Spinal cord (tissue), 10 donors: ENCODE results near the gene PEMT. TPM values are rescaled to one million over a fixed set of nuclear protein-coding genes. Genes with fewer than 3 reads are reported as not detected.

Source experiments
- DNase-seq, 6 donors: peaks; one replicate each; pipeline versions ENCODE4 v3.0.0 to v3.0.0-alpha.2; 2013 to 2015; ENCODE audit warnings: low spot score in 6 of 6, low read depth in 4 of 6
- H3K27ac ChIP-seq: one replicate; pipeline ENCODE4 v1.5.1; 2013; ENCODE audit warnings: low read depth, low read length, control low read depth
- H3K27me3 ChIP-seq: one replicate; pipeline ENCODE4 v1.6.1; 2013; ENCODE audit warnings: low read length; ENCODE audit not compliant: control insufficient read depth, insufficient read depth
- H3K36me3 ChIP-seq: one replicate; pipeline ENCODE4 v1.6.1; 2013; ENCODE audit warnings: low read length; ENCODE audit not compliant: control insufficient read depth, insufficient read depth
- H3K4me1 ChIP-seq: one replicate; pipeline ENCODE4 v1.6.1; 2013; ENCODE audit warnings: low read length; ENCODE audit not compliant: control insufficient read depth, insufficient read depth
- H3K4me3 ChIP-seq: one replicate; pipeline ENCODE4 v1.5.1; 2013; ENCODE audit warnings: low read depth, low read length, control low read depth
- H3K9me3 ChIP-seq: one replicate; pipeline ENCODE4 v1.6.1; 2013; ENCODE audit warnings: low read length; ENCODE audit not compliant: control insufficient read depth, insufficient read depth
- WGBS: methylation state at CpG from one replicate; pipeline ENCODE4 v1.1.5; 2013; ENCODE audit warnings: missing lambda C conversion rate; ENCODE audit not compliant: insufficient coverage; 5-methylcytosine and 5-hydroxymethylcytosine counted together
- polyA plus RNA-seq, 2 donors: library from polyadenylated mRNA; unstranded; fragments of 120-200 nt; gene quantifications; one replicate each; pipeline ENCODE4 v1.2.1, GENCODE V29; 2013; ENCODE audit not compliant: insufficient read length in 2 of 2
- total RNA-seq, 2 donors: library from RNA; depleted of rRNA in 1 of 2; stranded (reverse); fragments of 120-200 nt in 1 of 2; fragments of >200 nt in 1 of 2; gene quantifications; one replicate each; pipeline versions ENCODE4 v1.2.3 to v1.2.4, GENCODE V29; 2013 to 2014
- donor health status: healthy.

Gene PEMT
- total and polyA plus RNA-seq, 4 donors = 28.5 to 48.3 (median 43.9) TPM

DNA sequence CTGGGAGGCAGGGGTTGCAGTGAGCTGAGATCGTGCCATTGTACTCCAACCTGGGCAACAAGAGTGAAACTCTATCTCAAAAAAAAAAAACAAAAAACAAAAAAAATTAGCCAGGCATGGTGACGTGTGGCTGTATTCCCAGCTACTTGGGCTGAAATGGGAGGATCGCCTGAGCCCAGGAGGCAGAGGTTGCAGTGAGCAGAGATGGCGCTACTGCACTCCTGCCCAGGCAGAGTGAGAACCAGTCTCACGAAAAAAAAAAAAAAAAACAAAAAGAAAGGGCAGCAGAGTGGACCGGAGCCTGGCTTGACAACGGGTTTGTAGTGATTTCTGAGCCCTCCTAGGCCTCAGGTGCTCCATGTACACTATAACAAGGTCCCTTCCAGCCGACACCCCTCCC, 33.1 kb downstream of the PEMT start:
- Histone ChIP-seq H3K36me3 (peaks cover 51% of the 10 kb centered on the region), H3K4me3 (no peak overlapping the region), H3K27ac (no peak overlapping the region), H3K9me3 (no peaks in the 10 kb centered on the region), H3K4me1 (peaks cover 38% of the 10 kb centered on the region), H3K27me3 (no peaks in the 10 kb centered on the region)
- DNase-seq = no peak
- WGBS = 77% methylated on average over 4 of the region's 8 CpGs

DNA sequence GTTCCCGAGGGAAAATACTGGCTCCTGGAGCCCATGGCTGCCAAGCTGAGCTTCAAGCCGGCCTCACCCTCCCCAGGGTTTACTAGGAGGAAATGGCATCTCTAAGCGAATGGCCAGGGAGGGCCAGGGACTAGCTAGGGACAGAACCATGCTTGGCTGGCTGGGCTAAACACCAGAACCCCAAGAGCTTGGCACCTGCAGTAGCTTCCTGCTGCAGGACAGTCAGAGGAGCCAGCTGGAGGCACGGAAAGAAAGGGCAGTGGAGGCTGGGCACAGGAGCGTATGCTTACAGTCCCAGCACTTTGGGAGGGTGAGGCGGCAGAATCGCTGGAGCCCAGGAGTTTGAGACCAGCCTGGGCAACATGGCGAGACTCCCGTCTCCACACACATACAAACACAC, 33.7 kb downstream of the PEMT start:
- Histone ChIP-seq H3K27me3 (no peaks in the 10 kb centered on the region), H3K27ac (no peak overlapping the region), H3K4me3 (no peak overlapping the region), H3K36me3 (peaks cover 52% of the 10 kb centered on the region), H3K4me1 (peaks cover 38% of the 10 kb centered on the region), H3K9me3 (no peaks in the 10 kb centered on the region)
- WGBS = 61% methylated on average over 7 of the region's 9 CpGs
- DNase-seq = peak in 1 of 6 donors; percentile 55

GRCh38 chr17:17556671-17557070, 34.8 kb downstream of the PEMT start:
- H3K27ac ChIP-seq = no peak overlapping the region
- peak in 2 of 6 donors; percentile 42 to 75 for DNase-seq
- 18% methylated on average over 4 of the region's 4 CpGs for WGBS
- no peaks in the 10 kb centered on the region for H3K9me3 ChIP-seq
- no peaks in the 10 kb centered on the region for H3K27me3 ChIP-seq
- peaks cover 38% of the 10 kb centered on the region for H3K4me1 ChIP-seq
- peaks cover 51% of the 10 kb centered on the region for H3K36me3 ChIP-seq
- H3K4me3 ChIP-seq = no peak overlapping the region

DNA sequence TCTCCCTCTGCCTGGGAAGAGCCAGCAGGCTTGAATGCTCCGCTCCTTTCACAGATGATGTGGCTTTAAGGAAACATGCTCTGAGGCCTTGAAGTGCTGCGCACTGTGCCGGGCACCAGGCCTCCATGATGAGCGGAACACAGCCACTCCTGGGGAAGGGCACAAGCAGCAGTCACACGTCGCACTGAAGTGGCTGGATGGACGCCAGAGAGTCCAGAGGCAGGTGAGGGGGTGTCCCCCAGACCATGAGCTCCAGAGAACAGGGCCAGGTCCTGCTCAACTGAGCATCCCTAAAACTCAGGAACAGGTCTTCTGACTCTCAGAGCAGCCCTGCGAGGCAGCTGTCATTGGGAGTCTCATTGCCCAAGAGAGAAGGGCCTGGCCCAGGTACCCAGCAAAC, 35.6 kb downstream of the PEMT start:
- peaks cover 44% of the 10 kb centered on the region for H3K4me1 ChIP-seq
- DNase-seq = no peak

GRCh38 chr17:17555151-17555550, 36.4 kb downstream of the PEMT start:
- no peak for DNase-seq
- Histone ChIP-seq H3K4me1 (peaks cover 44% of the 10 kb centered on the region), H3K27ac (no peak overlapping the region), H3K36me3 (peaks cover 47% of the 10 kb centered on the region), H3K9me3 (no peaks in the 10 kb centered on the region), H3K4me3 (no peak overlapping the region), H3K27me3 (no peaks in the 10 kb centered on the region)
- 82% methylated on average over 9 of the region's 9 CpGs for WGBS

More for the DNA sequence above, 35.6 kb downstream of the PEMT start:
- H3K4me3 ChIP-seq = no peak overlapping the region
- 96% methylated on average over 8 of the region's 8 CpGs for WGBS
- H3K27ac ChIP-seq = no peak overlapping the region
- no peaks in the 10 kb centered on the region for H3K9me3 ChIP-seq
- peaks cover 51% of the 10 kb centered on the region for H3K36me3 ChIP-seq
- H3K27me3 ChIP-seq = no peaks in the 10 kb centered on the region

GRCh38 chr17:17554266-17554665, 37.2 kb downstream of the PEMT start:
- 85% methylated on average over 14 of the region's 17 CpGs for WGBS

GRCh38 chr17:17553217-17554195, 38.0 kb downstream of the PEMT start:
- no peak overlapping the region for H3K4me3 ChIP-seq
- H3K4me1 ChIP-seq = peaks cover 41% of the 10 kb centered on the region
- no peak overlapping the region for H3K27ac ChIP-seq
- 89% methylated on average over 21 of the region's 30 CpGs for WGBS
- no peaks in the 10 kb centered on the region for H3K9me3 ChIP-seq
- H3K27me3 ChIP-seq = no peaks in the 10 kb centered on the region
- DNase-seq = no peak
- H3K36me3 ChIP-seq = peaks cover 39% of the 10 kb centered on the region

More at GRCh38 chr17:17554266-17554665, 37.2 kb downstream of the PEMT start:
- Histone ChIP-seq H3K36me3 (peaks cover 42% of the 10 kb centered on the region), H3K27ac (no peak overlapping the region), H3K4me1 (peaks cover 44% of the 10 kb centered on the region), H3K27me3 (no peaks in the 10 kb centered on the region), H3K9me3 (no peaks in the 10 kb centered on the region), H3K4me3 (no peak overlapping the region)
- no peak for DNase-seq

- H3K9me3 ChIP-seq = no peaks in the 10 kb centered on the region
- H3K27me3 ChIP-seq = no peaks in the 10 kb centered on the region
- H3K27ac ChIP-seq = no peak overlapping the region
- H3K36me3 ChIP-seq = peaks cover 39% of the 10 kb centered on the region
- DNase-seq = no peak
- H3K4me3 ChIP-seq = no peak overlapping the region
- peaks cover 40% of the 10 kb centered on the region for H3K4me1 ChIP-seq
- WGBS = 88% methylated on average over 26 of the region's 27 CpGs
These were observed 38.9 kb downstream of the PEMT start for GRCh38 chr17:17552351-17553216.

DNA sequence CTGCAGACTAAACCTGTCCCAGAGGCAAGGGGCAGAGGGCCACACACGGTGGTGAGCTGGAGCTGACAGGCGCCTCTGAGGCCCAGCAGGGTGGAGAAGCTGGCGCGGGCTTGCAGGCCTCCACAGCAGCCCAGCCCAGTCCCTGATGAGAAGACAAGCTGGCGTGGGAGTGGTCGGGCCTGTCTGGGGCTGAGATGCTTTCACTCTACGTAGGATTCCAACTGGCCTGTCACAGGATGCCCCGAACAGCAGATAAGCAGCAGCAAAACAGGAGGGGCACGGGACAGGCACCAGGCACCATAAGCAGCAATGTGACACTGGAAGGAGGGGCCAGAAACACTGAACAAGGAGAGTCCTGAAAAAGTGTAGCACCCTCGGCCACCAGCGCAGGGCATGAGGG, 40.1 kb downstream of the PEMT start:
- Histone ChIP-seq H3K27me3 (no peaks in the 10 kb centered on the region), H3K4me1 (peaks cover 40% of the 10 kb centered on the region), H3K9me3 (no peaks in the 10 kb centered on the region), H3K36me3 (peaks cover 48% of the 10 kb centered on the region), H3K4me3 (no peak overlapping the region), H3K27ac (no peak overlapping the region)
- DNase-seq = no peak
- 46% methylated on average over 11 of the region's 11 CpGs for WGBS
